Fibroblast of pulmonary artery (primary cell): ENCODE data around the gene H3-3A.

ENCODE experiments used
- DNase-seq: peaks from one replicate; pipeline ENCODE4 v3.0.0-alpha.2; 2010; ENCODE audit warnings: low read depth
- H3K4me3 ChIP-seq: replicated peaks from 2 replicates; pipeline ENCODE4 v1.5.1; 2011; ENCODE audit warnings: low read depth, mild to moderate bottlenecking, control low read depth, low read length, moderate library complexity
- TF ChIP-seq, protein P1 (sequence below): IDR thresholded peaks from 2 replicates; pipeline ENCODE4 v1.5.1; 2011; ENCODE audit warnings: mild to moderate bottlenecking, control low read depth, low read length, inconsistent platforms; ENCODE audit errors: missing control alignments

Gene H3-3A

GRCh38 chr1:226121049-226121586 lies 58.6 kb downstream of the H3-3A start:
- TF ChIP-seq, protein P1, sequence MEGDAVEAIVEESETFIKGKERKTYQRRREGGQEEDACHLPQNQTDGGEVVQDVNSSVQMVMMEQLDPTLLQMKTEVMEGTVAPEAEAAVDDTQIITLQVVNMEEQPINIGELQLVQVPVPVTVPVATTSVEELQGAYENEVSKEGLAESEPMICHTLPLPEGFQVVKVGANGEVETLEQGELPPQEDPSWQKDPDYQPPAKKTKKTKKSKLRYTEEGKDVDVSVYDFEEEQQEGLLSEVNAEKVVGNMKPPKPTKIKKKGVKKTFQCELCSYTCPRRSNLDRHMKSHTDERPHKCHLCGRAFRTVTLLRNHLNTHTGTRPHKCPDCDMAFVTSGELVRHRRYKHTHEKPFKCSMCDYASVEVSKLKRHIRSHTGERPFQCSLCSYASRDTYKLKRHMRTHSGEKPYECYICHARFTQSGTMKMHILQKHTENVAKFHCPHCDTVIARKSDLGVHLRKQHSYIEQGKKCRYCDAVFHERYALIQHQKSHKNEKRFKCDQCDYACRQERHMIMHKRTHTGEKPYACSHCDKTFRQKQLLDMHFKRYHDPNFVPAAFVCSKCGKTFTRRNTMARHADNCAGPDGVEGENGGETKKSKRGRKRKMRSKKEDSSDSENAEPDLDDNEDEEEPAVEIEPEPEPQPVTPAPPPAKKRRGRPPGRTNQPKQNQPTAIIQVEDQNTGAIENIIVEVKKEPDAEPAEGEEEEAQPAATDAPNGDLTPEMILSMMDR, result no peak
- H3K4me3 ChIP-seq, result peak overlapping the region; percentile 21
- no peak for DNase-seq
